GM23338 (cell line): ENCODE results near the gene PHACTR2. TPM values are rescaled to one million over a fixed set of nuclear protein-coding genes. Genes with fewer than 3 reads are reported as not detected.

Source experiments
- ATAC-seq: fragments of 200-7000 bp; cut with Tn5 transposase; 3 replicates; pipeline ENCODE4 v1.9.1; 2020
- DNase-seq: peaks from one replicate; pipeline ENCODE4 v3.0.0-alpha.2; 2015; ENCODE audit warnings: low spot score
- H2AFZ ChIP-seq: fragments of 200-600 bp; sonication (generic); 2 replicates; pipeline ENCODE4 v1.8.0; 2016; ENCODE audit warnings: antibody characterized with exemption, mild to moderate bottlenecking, moderate library complexity
- H3F3A ChIP-seq: fragments of 200-600 bp; sonication (generic); replicated peaks from 2 replicates; pipeline ENCODE4 v1.8.0; 2017; ENCODE audit warnings: antibody characterized with exemption, mixed run types, low read depth
- H3K27ac ChIP-seq: fragments of 200-600 bp; sonication (generic); 2 replicates; pipeline ENCODE4 v1.6.1; 2016; ENCODE audit warnings: low read depth
- H3K27me3 ChIP-seq: fragments of 200-600 bp; sonication (generic); 2 replicates; pipeline ENCODE4 v1.8.0; 2016; ENCODE audit warnings: mild to moderate bottlenecking, mixed run types, moderate library complexity; ENCODE audit not compliant: insufficient read depth
- H3K36me3 ChIP-seq: fragments of 200-600 bp; sonication (generic); 2 replicates; pipeline ENCODE4 v1.8.0; 2016; ENCODE audit warnings: mild to moderate bottlenecking; ENCODE audit not compliant: insufficient read depth
- H3K4me1 ChIP-seq: fragments of 200-600 bp; sonication (generic); 2 replicates; pipeline ENCODE4 v1.8.0; 2016; ENCODE audit warnings: mild to moderate bottlenecking, moderate library complexity; ENCODE audit not compliant: insufficient read depth
- H3K4me2 ChIP-seq: fragments of 200-600 bp; sonication (generic); 2 replicates; pipeline ENCODE4 v1.7.1; 2017; ENCODE audit warnings: mixed run types
- H3K4me3 ChIP-seq: fragments of 200-600 bp; sonication (generic); 2 replicates; pipeline ENCODE4 v1.6.1; 2016; ENCODE audit warnings: mixed run types
- H3K79me2 ChIP-seq: fragments of 200-600 bp; sonication (generic); replicated peaks from 2 replicates; pipeline ENCODE4 v1.8.0; 2017; ENCODE audit warnings: mild to moderate bottlenecking; ENCODE audit not compliant: insufficient read depth
- H3K9me2 ChIP-seq: fragments of 200-600 bp; sonication (generic); 2 replicates; pipeline ENCODE4 v1.8.0; 2017; ENCODE audit not compliant: insufficient read depth
- H4K20me1 ChIP-seq: fragments of 200-600 bp; sonication (generic); replicated peaks from 2 replicates; pipeline ENCODE4 v1.8.0; 2017; ENCODE audit warnings: mild to moderate bottlenecking; ENCODE audit not compliant: insufficient read depth
- H3K27ac Mint-ChIP-seq: 2 replicates; pipeline ENCODE4 v1.8.0; 2020; ENCODE audit warnings: inconsistent platforms, mild to moderate bottlenecking, moderate library complexity, mixed read lengths
- H3K27me3 Mint-ChIP-seq: 3 replicates; pipeline ENCODE4 v1.8.0; 2022; ENCODE audit warnings: low read depth, mild to moderate bottlenecking, moderate library complexity, mixed read lengths, inconsistent platforms; ENCODE audit not compliant: insufficient read depth, poor library complexity
- H3K36me3 Mint-ChIP-seq: 3 replicates; pipeline ENCODE4 v1.8.0; 2021; ENCODE audit warnings: low read depth, mild to moderate bottlenecking, inconsistent platforms, moderate library complexity, mixed read lengths
- H3K4me1 Mint-ChIP-seq: 3 replicates; pipeline ENCODE4 v1.8.0; 2020; ENCODE audit warnings: mild to moderate bottlenecking, inconsistent platforms, mixed read lengths
- H3K4me3 Mint-ChIP-seq: 3 replicates; pipeline ENCODE4 v1.8.0; 2021; ENCODE audit warnings: moderate library complexity, mild to moderate bottlenecking, inconsistent platforms, mixed read lengths
- H3K9me3 Mint-ChIP-seq: 3 replicates; pipeline ENCODE4 v1.8.0; 2020; ENCODE audit warnings: moderate library complexity, mild to moderate bottlenecking, inconsistent platforms, mixed read lengths
- CREB1 ChIP-seq: fragments of 250-450 bp; sonication (Bioruptor Pico); IDR thresholded peaks from 2 replicates; pipeline ENCODE4 v1.5.0; 2020; ENCODE audit warnings: low read depth, mild to moderate bottlenecking, moderate library complexity
- EZH2 ChIP-seq: fragments of 200-600 bp; sonication (generic); IDR thresholded peaks from one replicate; pipeline ENCODE4 v1.8.0; 2017; ENCODE audit warnings: antibody characterized with exemption, mild to moderate bottlenecking, low read depth; ENCODE audit not compliant: unreplicated experiment
- EZH2phosphoT487 ChIP-seq: fragments of 200-600 bp; sonication (generic); IDR thresholded peaks from one replicate; pipeline ENCODE4 v1.8.1; 2018; ENCODE audit warnings: antibody characterized with exemption; ENCODE audit not compliant: unreplicated experiment
- JUNB ChIP-seq: IDR thresholded peaks from one replicate; pipeline ENCODE4 v1.6.1; 2016; ENCODE audit warnings: antibody characterized with exemption; ENCODE audit not compliant: unreplicated experiment
- NANOG ChIP-seq: IDR thresholded peaks from 2 replicates; pipeline ENCODE4 v1.6.1; 2016; ENCODE audit warnings: antibody characterized with exemption, borderline replicate concordance
- POLR2AphosphoS5 ChIP-seq: IDR thresholded peaks from 2 replicates; pipeline ENCODE4 v1.6.1; 2016; ENCODE audit warnings: antibody characterized with exemption, low read depth
- REST ChIP-seq: IDR thresholded peaks from one replicate; pipeline ENCODE4 v1.6.1; 2018; ENCODE audit warnings: antibody characterized with exemption; ENCODE audit not compliant: unreplicated experiment
- STAT1 ChIP-seq: IDR thresholded peaks from one replicate; pipeline ENCODE4 v1.6.1; 2016; ENCODE audit warnings: antibody characterized with exemption; ENCODE audit not compliant: unreplicated experiment
- ZNF114 ChIP-seq: fragments of 250-450 bp; sonication (Bioruptor Pico); IDR thresholded peaks from 2 replicates; pipeline ENCODE4 v1.5.0; 2020; ENCODE audit warnings: mild to moderate bottlenecking, moderate library complexity
- ZNF331 ChIP-seq: fragments of 250-450 bp; sonication (Bioruptor Pico); IDR thresholded peaks from 2 replicates; pipeline ENCODE4 v1.5.0; 2020; ENCODE audit warnings: low read depth, mild to moderate bottlenecking, moderate library complexity
- polyA plus RNA-seq: library from polyadenylated mRNA; unstranded; fragments of >200 nt; fragmentation: Nextera tagmentation; extraction: Ambion mirVana; gene quantifications from 2 replicates; pipeline ENCODE4 v1.2.1, GENCODE V29; 2016
- total RNA-seq: library from RNA; depleted of rRNA; stranded (reverse); fragments of >200 nt; shearing (Covaris generic); gene quantifications from 2 replicates; pipeline ENCODE4 v1.2.3, GENCODE V29; 2014
- TF ChIP-seq, protein P1 (sequence below), 2 experiments: fragments of 200-600 bp in 1 of 2; sonication (generic) in 1 of 2; conservative IDR thresholded peaks; 2 replicates each; pipeline versions ENCODE4 v1.5.1 to v1.6.1; 2016 to 2017; ENCODE audit warnings: antibody characterized with exemption in 2 of 2, low read depth in 2 of 2, mild to moderate bottlenecking in 2 of 2, moderate library complexity in 1 of 2
- TF ChIP-seq, protein P2 (sequence below): IDR thresholded peaks from 2 replicates; pipeline ENCODE4 v1.6.1; 2016; ENCODE audit warnings: antibody characterized with exemption

Gene PHACTR2
- total and polyA plus RNA-seq, 2 experiments from 2014 or later = 67.7 to 105 TPM

DNA sequence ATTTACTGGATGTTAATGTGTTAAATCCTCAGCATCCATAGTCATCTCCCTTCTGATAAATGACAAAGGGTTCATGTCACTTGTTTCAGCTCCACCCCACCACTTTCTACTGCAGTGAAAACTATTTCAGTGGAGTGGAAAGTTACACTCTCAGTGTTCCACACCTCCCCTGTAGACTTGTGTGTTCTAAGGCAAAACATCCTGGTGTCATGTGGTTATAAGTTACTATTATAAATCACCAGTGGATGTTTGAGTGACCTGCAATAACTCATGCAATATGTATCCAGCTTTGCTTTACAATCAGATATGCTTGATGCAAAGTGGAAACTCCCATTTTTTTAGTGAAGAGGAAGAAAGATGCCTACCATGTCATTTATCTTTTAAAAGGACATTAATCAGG is 83.3 kb downstream of the PHACTR2 start:
- no peak overlapping the region for H3K4me3 Mint-ChIP-seq

DNA sequence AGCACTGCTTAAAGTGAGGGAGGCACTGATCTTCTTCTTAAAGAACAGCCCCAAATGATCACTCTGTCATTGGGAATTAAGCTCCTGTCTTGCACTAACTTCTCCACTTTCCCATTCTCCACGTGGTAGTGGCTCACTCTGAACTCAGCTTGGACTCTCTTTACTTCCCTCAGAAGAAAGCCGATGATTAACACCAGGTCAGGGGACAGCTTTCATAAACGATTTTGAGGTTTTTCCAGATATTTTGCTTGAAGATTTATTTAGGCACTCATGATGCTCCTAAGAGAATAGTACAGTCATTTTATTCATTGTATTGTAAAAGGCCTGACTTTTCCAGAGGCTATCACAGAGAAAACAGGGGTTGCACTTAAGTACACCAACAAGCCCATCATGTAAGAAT is 84.4 kb downstream of the PHACTR2 start:
- Mint-ChIP-seq H3K4me3 (no peak overlapping the region), H3K9me3 (no peaks in the 10 kb centered on the region), H3K36me3 (peaks cover 25% of the 10 kb centered on the region), H3K27ac (no peak overlapping the region), H3K4me1 (peaks cover 3% of the 10 kb centered on the region; the same call in 2 of the 3 replicates), H3K27me3 (peaks cover 5% of the 10 kb centered on the region)
- no peaks in the 10 kb centered on the region for H3K4me1 ChIP-seq
- H4K20me1 ChIP-seq = no peaks in the 10 kb centered on the region
- no peaks in the 10 kb centered on the region for H3F3A ChIP-seq
- H3K27me3 ChIP-seq = no peaks in the 10 kb centered on the region
- ATAC-seq (no peak), DNase-seq (no peak)
- H3K9me2 ChIP-seq = no peaks in the 10 kb centered on the region
- no peak overlapping the region for H3K4me2 ChIP-seq
- no peaks in the 10 kb centered on the region for H3K79me2 ChIP-seq
- peaks cover 2% of the 10 kb centered on the region; the same call in 1 of the 2 replicates for H3K36me3 ChIP-seq
- H2AFZ ChIP-seq = no peak overlapping the region
- H3K4me3 ChIP-seq = no peak overlapping the region
- no peak overlapping the region for H3K27ac ChIP-seq
- no peak for TF ChIP-seq ZNF114
- no peak for TF ChIP-seq ZNF331
- no peak for TF ChIP-seq EZH2
- TF ChIP-seq CREB1 (CRISPR knock-in tag) = no peak
- TF ChIP-seq, protein P1, sequence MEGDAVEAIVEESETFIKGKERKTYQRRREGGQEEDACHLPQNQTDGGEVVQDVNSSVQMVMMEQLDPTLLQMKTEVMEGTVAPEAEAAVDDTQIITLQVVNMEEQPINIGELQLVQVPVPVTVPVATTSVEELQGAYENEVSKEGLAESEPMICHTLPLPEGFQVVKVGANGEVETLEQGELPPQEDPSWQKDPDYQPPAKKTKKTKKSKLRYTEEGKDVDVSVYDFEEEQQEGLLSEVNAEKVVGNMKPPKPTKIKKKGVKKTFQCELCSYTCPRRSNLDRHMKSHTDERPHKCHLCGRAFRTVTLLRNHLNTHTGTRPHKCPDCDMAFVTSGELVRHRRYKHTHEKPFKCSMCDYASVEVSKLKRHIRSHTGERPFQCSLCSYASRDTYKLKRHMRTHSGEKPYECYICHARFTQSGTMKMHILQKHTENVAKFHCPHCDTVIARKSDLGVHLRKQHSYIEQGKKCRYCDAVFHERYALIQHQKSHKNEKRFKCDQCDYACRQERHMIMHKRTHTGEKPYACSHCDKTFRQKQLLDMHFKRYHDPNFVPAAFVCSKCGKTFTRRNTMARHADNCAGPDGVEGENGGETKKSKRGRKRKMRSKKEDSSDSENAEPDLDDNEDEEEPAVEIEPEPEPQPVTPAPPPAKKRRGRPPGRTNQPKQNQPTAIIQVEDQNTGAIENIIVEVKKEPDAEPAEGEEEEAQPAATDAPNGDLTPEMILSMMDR (conservative IDR thresholded peaks at IDR 0.05; ENCODE audit: low read depth in 2 of 2) = no peak
- TF ChIP-seq NANOG = no peak
- TF ChIP-seq, protein P2, sequence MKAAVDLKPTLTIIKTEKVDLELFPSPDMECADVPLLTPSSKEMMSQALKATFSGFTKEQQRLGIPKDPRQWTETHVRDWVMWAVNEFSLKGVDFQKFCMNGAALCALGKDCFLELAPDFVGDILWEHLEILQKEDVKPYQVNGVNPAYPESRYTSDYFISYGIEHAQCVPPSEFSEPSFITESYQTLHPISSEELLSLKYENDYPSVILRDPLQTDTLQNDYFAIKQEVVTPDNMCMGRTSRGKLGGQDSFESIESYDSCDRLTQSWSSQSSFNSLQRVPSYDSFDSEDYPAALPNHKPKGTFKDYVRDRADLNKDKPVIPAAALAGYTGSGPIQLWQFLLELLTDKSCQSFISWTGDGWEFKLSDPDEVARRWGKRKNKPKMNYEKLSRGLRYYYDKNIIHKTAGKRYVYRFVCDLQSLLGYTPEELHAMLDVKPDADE = no peak
- no peak for TF ChIP-seq STAT1
- TF ChIP-seq POLR2AphosphoS5 = no peak

More for the DNA sequence above, 83.3 kb downstream of the PHACTR2 start:
- Mint-ChIP-seq H3K36me3 (peaks cover 16% of the 10 kb centered on the region), H3K4me1 (peaks cover 3% of the 10 kb centered on the region; the same call in 2 of the 3 replicates), H3K9me3 (no peaks in the 10 kb centered on the region), H3K27me3 (peaks cover 5% of the 10 kb centered on the region), H3K27ac (no peak overlapping the region)
- H3K36me3 ChIP-seq = no peaks in the 10 kb centered on the region
- H3K4me1 ChIP-seq = no peaks in the 10 kb centered on the region
- H3K9me2 ChIP-seq = no peaks in the 10 kb centered on the region
- DNase-seq = no peak
- no peak for ATAC-seq
- H2AFZ ChIP-seq = no peak overlapping the region
- TF ChIP-seq EZH2phosphoT487 = no peak
- TF ChIP-seq REST = no peak
- TF ChIP-seq JUNB = no peak
- no peak for TF ChIP-seq CREB1 (CRISPR knock-in tag)
- no peak for TF ChIP-seq EZH2
- TF ChIP-seq, protein P1 (conservative IDR thresholded peaks at IDR 0.05; ENCODE audit: low read depth in 2 of 2) = no peak
- H3K4me3 ChIP-seq = no peak overlapping the region
- no peaks in the 10 kb centered on the region for H3K27me3 ChIP-seq
- no peaks in the 10 kb centered on the region for H4K20me1 ChIP-seq
- H3K4me2 ChIP-seq = no peak overlapping the region
- no peaks in the 10 kb centered on the region for H3F3A ChIP-seq
- no peak overlapping the region for H3K27ac ChIP-seq
- no peaks in the 10 kb centered on the region for H3K79me2 ChIP-seq
